ENCODE data around the gene GLIPR1L1. TPM values are rescaled to one million over a fixed set of nuclear protein-coding genes. Genes with fewer than 3 reads are reported as not detected.
"Not testable (repeated sequence)": the region's sequence is repeated elsewhere in the genome, so short reads cannot be mapped to it uniquely, and the experiment has no call there.

GLIPR1L1 gene
- total RNA-seq, 4 donors from 2014 or later: not detected

- intact Hi-C loops (cut with DNase I; ENCODE audit: low total_unique reads) (no loop called here), in situ Hi-C loops (cut with MboI; ENCODE audit: low sequenced_read_pairs in 4 of 4) (loop anchor here in 3 of 4 donors (10.0 kb wide), 2 partner anchors 47 to 167 kb away; no protein-coding TSS in a partner anchor)
- ATAC-seq (no peak), DNase-seq (no peak)
- H3K27me3 ChIP-seq: no peaks in the 10 kb centered on the region
- H3K27ac ChIP-seq: no peak overlapping the region
- H3K4me3 ChIP-seq: no peak overlapping the region
- H3K4me1 ChIP-seq: peaks cover 2 to 3% of the 10 kb centered on the region in 2 donors
- no peaks in the 10 kb centered on the region for H3K9me3 ChIP-seq
- TF ChIP-seq, protein P1, sequence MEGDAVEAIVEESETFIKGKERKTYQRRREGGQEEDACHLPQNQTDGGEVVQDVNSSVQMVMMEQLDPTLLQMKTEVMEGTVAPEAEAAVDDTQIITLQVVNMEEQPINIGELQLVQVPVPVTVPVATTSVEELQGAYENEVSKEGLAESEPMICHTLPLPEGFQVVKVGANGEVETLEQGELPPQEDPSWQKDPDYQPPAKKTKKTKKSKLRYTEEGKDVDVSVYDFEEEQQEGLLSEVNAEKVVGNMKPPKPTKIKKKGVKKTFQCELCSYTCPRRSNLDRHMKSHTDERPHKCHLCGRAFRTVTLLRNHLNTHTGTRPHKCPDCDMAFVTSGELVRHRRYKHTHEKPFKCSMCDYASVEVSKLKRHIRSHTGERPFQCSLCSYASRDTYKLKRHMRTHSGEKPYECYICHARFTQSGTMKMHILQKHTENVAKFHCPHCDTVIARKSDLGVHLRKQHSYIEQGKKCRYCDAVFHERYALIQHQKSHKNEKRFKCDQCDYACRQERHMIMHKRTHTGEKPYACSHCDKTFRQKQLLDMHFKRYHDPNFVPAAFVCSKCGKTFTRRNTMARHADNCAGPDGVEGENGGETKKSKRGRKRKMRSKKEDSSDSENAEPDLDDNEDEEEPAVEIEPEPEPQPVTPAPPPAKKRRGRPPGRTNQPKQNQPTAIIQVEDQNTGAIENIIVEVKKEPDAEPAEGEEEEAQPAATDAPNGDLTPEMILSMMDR (IDR thresholded peaks at IDR 0.05 in 4 of 5, conservative IDR thresholded peaks at IDR 0.05 in 1 of 5): no peak
- TF ChIP-seq POLR2A (IDR thresholded peaks at IDR 0.05): no peak
- no peaks in the 10 kb centered on the region for H3K36me3 ChIP-seq
Observed at GRCh38 chr12:75337905-75338304, 3.4 kb downstream of the GLIPR1L1 start.

- in situ Hi-C loops (cut with MboI; ENCODE audit: low sequenced_read_pairs in 4 of 4) (no loop called here), intact Hi-C loops (cut with DNase I; ENCODE audit: low total_unique reads) (no loop called here)
- DNase-seq (no peak), ATAC-seq (no peak)
- no peaks in the 10 kb centered on the region for H3K27me3 ChIP-seq
- no peaks in the 10 kb centered on the region for H3K9me3 ChIP-seq
- H3K4me3 ChIP-seq: no peak overlapping the region
- H3K4me1 ChIP-seq: no peaks in the 10 kb centered on the region
- H3K27ac ChIP-seq: no peak overlapping the region
- TF ChIP-seq POLR2A (IDR thresholded peaks at IDR 0.05): no peak
- TF ChIP-seq, protein P1 (IDR thresholded peaks at IDR 0.05 in 4 of 5, conservative IDR thresholded peaks at IDR 0.05 in 1 of 5): no peak
- H3K36me3 ChIP-seq: no peaks in the 10 kb centered on the region
Observed at GRCh38 chr12:75341873-75342272, 7.4 kb downstream of the GLIPR1L1 start.

DNA sequence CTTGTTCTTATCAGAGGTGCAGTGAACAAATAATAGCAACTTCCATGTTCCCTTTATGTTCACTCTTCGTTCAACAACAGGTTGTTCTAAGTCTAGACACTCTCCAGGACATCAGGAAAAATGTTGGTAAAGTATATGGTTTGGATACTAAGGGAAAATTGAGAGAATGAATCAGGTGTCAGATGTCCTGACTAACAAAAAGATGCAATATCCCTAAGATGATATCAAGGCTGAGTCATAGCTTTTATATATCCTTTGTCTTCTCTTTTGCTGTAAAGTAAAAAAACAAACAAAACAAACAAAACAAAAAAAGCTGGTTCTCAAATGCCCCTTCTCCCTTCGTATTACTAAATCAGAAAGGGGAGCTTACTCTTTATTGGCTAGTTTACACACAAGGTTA, 11.1 kb downstream of the GLIPR1L1 start:
- in situ Hi-C loops (cut with MboI; ENCODE audit: low sequenced_read_pairs in 4 of 4): no loop called here
- no peak overlapping the region for H3K27ac ChIP-seq
- DNase-seq: no peak

DNA sequence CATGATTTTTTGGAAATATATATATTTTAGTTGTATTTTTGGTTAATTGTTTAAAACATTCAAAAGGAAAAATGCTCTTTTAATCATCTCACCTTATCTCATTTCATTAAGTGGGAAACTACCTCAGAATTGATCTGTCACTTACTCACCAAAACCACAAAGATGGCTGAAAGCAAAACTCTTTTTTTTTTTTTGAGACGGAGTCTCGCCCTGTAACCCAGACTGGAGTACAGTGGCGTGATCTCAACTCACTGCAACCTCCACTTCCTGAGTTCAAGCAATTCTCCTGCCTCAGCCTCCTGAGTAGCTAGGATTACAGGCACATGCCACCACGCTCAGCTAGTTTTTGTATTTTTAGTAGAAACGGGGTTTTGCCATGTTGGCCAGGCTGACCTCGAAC, 11.7 kb downstream of the GLIPR1L1 start:
- H3K9me3 ChIP-seq; in situ Hi-C loops (cut with MboI; ENCODE audit: low sequenced_read_pairs in 4 of 4); H3K4me3 ChIP-seq; H3K4me1 ChIP-seq; intact Hi-C loops (cut with DNase I; ENCODE audit: low total_unique reads); H3K27ac ChIP-seq; H3K27me3 ChIP-seq; DNase-seq; H3K36me3 ChIP-seq; ATAC-seq: not testable (repeated sequence)

More for the DNA sequence above, 11.1 kb downstream of the GLIPR1L1 start:
- intact Hi-C loops (cut with DNase I; ENCODE audit: low total_unique reads): no loop called here
- H3K27me3 ChIP-seq: no peaks in the 10 kb centered on the region
- TF ChIP-seq, protein P1 (IDR thresholded peaks at IDR 0.05 in 4 of 5, conservative IDR thresholded peaks at IDR 0.05 in 1 of 5): no peak
- no peak for TF ChIP-seq POLR2A (IDR thresholded peaks at IDR 0.05)
- H3K4me3 ChIP-seq: no peak overlapping the region
- no peaks in the 10 kb centered on the region for H3K9me3 ChIP-seq
- no peaks in the 10 kb centered on the region for H3K4me1 ChIP-seq
- ATAC-seq: no peak
- no peaks in the 10 kb centered on the region for H3K36me3 ChIP-seq

DNA sequence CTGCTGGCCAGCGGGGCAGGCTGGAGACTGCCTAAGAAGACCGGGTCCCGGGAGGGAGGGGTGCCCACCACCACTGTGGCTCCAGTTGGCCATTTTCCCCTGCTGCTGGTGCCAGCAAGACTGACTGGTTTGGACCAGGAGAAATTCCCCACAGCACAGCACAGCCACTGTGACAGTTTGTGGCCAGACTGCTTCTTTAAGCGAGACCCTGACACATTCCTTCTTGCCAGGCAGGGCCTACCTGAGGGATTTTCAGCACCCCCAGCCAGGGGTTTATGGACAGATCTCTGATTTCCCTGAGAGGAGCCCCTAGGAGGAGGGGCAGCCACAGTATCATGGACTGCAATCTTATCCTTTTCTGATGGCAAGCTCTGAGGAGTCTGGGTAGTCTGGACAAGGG, 15.5 kb downstream of the GLIPR1L1 start:
- Histone ChIP-seq H3K27ac (no peak overlapping the region), H3K27me3 (no peaks in the 10 kb centered on the region), H3K9me3 (no peaks in the 10 kb centered on the region), H3K4me1 (no peaks in the 10 kb centered on the region), H3K36me3 (no peaks in the 10 kb centered on the region), H3K4me3 (no peak overlapping the region)
- intact Hi-C loops (cut with DNase I; ENCODE audit: low total_unique reads): no loop called here
- no peak for DNase-seq
- no peak for ATAC-seq
- in situ Hi-C loops (cut with MboI; ENCODE audit: low sequenced_read_pairs in 4 of 4): no loop called here
- TF ChIP-seq, protein P1 (IDR thresholded peaks at IDR 0.05 in 4 of 5, conservative IDR thresholded peaks at IDR 0.05 in 1 of 5): no peak
- no peak for TF ChIP-seq POLR2A (IDR thresholded peaks at IDR 0.05)
